CD4-positive, alpha-beta T cell treated with Interleukin-10 for 1 hour (primary cell): ENCODE results near the gene ARRDC5.
"Not testable (repeated sequence)": the region's sequence is repeated elsewhere in the genome, so short reads cannot be mapped to it uniquely, and the experiment has no call there.

ENCODE experiments used
- DNase-seq: peaks from one replicate; pipeline ENCODE4 v3.0.0-alpha.2; 2020

Gene ARRDC5

DNA sequence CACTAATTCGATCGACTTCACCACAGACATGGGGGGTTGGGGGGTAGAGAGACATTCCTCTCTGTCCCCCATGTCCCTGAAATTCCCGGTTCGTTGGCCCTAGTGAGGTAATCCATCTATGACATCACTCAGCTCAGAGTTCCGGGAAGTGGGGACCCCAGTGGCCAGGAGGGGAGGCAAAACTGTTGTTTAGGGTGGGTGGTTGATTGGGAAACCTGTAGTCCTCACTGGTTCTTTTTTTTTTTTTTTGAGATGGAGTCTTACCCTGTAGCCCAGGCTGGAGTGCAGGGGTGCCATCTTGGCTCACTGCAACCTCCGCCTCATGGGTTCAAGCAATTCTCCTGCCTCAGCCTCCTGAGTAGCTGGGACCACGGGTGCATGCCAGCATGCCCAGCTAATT lies at the start of gene ARRDC5:
Gene ARRDC5, minus strand, starts transcription at position 101 of the 400 bp plus-strand sequence. Its CDS starts 71 bp downstream, at position 30.
- no peak for DNase-seq

DNA sequence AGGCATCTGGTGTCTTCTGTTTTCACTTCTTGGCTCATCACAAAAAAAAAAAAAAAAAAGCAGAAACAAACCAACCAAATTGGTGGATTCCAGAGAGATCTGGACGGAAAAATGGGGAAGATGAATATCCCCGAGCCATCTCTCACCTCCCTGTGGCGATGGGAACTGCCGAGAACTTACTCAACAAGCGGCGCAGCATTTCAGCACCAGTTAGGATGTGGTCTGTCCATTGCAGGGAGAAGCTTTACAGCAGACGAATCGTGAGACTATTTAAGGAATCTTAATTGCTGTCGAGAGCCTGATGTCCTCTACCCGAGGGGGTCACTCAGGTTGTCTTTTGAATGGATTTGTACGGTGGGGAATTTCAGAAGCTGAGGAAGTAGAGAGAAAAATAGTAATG lies 49.0 kb upstream of the ARRDC5 start:
- DNase-seq, result no peak

DNA sequence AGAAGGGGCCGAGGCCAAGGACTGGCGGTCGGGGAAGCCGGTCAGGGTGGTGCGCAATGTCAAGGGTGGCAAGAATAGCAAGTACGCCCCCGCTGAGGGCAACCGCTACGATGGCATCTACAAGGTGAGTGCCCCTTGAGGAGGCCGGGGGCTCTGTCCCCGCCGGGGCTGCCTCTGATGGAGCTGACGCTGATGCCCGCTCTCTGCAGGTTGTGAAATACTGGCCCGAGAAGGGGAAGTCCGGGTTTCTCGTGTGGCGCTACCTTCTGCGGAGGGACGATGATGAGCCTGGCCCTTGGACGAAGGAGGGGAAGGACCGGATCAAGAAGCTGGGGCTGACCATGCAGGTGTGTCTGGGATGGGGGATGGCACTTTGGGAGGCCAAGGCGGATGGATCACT lies 48.0 kb upstream of the ARRDC5 start:
- DNase-seq, result not testable (repeated sequence)

DNA sequence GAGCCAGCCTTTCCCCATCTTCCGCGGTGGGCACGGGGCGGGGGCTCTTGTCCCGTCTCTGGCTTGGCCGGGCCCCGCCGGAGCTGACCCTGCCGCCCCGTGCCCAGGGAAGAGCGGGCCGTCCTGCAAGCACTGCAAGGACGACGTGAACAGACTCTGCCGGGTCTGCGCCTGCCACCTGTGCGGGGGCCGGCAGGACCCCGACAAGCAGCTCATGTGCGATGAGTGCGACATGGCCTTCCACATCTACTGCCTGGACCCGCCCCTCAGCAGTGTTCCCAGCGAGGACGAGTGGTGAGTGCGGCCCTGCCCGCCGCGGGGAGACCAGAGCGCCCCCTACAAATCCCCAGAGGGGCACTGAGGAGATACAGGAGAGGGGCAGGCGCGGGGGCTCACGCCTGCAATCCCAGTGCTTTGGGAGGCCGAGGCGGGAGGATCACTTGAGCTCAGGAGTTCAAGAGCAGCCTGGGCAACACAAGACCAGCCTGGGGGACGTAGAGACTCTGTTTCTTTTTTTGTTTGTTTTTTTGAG lies 39.0 kb upstream of the ARRDC5 start:
- not testable (repeated sequence) for DNase-seq

DNA sequence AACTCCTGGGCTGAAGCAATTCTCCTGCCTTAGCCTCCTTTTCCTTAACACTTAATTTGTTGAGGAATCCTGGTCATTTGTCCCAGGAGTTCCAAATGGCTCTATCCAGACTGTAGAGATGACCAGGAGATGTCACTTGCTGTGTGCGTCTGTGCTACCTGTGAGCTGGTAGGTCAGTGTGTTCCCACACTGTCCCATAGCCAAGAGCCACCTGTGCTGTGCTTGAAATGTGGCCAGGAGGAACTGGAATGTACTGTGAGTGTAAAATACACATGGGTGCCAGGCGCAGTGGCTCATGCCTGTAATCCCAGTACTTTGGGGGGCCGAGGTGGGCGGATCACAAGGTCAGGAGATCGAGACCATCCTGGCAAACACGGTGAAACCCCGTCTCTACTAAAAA lies 36.8 kb upstream of the ARRDC5 start:
- DNase-seq, result no peak

DNA sequence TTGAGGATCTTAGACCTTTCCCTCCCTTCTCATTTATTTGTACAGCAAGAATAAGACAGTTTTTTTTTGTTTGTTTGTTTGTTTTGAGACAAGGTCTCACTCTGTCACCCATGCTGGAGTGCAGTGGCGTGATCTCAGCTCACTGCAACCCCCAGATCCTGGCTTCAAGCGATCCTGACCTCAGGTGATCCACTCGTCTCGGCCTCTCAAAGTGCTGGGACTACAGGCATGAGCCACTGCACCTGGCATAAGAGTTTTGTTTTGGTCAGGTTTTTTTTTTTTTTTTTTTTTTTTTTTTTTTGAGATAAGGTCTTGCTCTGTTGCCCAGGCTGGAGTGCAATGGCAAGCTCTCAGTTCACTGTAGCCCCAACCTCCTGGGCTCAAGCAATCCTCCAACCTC lies 35.8 kb upstream of the ARRDC5 start:
- not testable (repeated sequence) for DNase-seq

DNA sequence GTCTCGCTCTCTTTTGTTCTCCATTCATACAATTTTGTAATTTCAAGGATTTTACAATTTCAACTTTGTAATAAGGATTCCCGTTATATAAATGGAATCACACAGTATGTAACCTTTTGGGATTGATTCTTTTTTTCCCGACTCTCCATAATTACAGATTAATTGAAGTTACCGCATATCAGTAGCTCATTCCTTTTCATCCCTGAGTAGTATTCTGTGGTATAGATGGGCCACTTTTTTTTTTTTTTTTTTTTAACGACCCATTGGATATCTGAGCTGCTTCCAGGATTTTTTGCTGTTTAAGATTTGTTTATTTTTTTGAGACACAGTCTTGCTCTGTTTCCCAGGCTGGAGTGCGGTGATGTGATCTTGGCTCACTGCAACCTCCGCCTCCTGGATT lies 34.4 kb upstream of the ARRDC5 start:
- no peak for DNase-seq

DNA sequence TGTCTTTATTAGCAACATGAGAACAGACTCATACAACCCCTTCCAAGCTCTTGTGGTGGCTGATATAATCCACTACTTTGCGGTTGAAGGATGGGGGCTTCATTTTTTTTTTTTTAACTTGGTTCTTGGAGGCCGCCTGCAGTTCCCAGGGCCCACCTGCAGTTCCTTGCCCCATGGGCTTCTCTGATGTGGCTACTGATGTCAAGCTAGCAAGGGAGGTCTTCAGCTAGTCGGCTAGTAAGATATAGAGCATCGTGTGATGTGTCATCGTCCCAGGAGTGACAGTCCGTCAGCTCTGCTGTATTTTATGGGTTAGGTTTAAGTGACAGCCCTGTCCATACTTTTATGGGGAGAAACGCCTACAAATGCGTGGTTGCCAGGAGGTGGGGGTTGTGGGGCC lies 32.7 kb upstream of the ARRDC5 start:
- DNase-seq, result no peak

DNA sequence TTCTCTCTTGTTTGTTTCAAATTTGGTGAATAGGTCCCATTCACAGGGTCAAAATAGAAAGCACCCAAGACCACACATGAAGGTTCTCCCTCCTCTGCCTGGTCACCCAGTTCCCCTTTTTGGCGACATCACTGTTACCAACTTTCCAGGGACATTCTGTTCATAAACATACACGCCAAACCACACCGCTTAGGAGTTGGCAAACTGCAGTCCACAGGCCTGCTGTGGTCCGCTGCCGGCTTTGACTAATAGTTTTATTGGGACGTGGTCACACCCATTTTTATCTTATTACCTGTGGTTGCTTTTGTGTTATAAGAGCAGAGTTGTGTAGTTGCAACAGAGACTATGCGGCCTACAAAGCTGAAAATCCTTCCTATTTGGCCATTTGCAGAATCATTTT lies 30.8 kb upstream of the ARRDC5 start:
- DNase-seq, result no peak

DNA sequence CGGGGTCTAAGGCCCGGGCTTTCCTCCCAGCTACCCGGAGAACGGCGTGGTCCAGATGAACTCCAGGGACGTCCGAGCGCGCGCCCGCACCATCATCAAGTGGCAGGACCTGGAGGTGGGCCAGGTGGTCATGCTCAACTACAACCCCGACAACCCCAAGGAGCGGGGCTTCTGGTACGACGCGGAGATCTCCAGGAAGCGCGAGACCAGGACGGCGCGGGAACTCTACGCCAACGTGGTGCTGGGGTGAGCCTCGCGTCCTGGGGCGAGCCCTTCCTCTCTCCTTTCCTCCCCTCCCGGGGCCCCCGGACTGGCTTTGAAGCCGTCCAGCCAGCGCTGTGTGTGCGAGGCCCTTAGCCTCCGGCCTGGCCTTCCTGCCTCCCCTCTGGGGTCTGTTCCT lies 30.0 kb upstream of the ARRDC5 start:
- DNase-seq, result no peak

DNA sequence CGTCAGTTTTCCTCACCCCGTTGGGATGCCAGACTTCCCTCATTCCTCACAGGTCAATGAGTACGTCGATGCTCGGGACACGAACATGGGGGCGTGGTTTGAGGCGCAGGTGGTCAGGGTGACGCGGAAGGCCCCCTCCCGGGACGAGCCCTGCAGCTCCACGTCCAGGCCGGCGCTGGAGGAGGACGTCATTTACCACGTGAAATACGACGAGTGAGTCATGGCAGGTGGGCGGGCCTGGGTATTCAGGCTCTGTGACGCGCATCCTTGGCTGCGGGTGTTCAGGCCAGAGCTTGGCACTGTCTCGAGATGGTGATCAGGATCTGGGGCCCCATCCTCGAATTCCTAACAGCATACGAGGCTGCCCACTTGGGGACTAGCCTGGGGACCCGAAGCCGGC lies 28.0 kb upstream of the ARRDC5 start:
- DNase-seq, result no peak

DNA sequence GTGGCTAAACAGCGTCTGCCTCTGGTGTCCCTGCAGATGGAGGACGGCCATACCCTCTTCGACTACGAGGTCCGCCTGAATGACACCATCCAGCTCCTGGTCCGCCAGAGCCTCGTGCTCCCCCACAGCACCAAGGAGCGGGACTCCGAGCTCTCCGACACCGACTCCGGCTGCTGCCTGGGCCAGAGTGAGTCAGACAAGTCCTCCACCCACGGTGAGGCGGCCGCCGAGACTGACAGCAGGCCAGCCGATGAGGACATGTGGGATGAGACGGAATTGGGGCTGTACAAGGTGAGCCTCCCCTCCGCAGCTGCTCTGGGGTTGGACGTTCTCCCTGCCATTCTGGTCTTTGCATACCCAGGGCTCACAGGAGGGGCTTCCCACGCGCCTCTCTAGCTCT lies 26.5 kb upstream of the ARRDC5 start:
- DNase-seq, result no peak

DNA sequence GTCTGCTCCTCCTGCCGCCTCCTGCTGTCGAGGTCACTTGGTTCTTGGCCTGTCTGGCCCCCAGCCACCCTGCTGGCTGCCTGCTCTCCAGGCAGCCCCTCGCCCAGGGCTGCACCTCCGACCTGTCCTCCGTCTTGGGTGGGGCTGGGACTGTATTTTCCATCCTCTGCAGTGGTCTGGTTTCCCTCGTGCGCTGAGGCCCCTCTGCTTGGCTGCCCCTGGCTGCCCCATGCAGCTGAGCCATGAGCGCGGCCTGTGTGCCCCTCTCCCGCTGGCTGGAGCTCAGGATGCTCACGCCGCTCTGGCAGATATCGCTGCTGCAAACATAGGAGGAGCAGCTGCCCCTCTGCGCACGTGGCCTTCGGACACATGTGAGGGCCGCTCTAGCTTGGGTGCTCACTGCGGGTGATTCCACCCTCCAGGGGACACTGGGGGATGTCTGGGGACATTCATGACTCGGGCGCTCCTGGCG lies 20.6 kb upstream of the ARRDC5 start:
- no peak for DNase-seq

DNA sequence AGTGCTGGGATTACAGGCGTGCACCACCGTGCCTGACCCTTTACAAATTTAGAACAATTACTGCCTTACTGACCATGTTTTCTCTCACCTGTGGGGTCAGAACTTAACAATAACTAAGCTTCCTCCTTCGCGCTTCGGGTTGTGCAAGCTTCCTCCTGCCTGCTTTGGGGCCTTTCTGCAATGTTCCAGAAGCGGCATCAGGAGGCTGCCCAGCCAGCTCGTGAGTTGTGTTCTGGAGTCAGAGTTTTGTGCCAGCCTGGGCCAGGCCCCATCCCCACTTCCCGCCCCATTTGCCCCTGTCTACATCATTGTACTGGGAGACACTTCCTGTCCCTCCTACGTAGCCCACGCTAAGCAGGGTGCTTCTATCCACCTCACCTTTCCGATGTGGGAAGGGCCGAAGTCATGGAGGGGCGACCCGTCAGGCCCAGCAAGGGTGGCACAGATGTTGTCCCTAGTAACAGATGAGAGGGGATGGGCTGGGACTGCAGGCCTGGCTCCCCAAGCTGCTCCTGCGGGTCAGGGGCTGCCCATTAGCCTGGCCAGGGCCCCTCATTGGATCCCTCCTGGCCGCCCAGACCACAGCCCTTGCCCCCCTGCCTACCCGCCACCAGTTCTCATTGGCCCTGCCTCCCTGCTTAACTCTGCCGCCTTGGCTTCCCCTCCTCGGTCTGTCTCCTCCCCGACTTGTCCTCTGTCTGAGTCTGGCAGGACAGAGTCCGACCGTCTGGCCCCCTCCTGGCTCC lies 20.0 kb upstream of the ARRDC5 start:
- DNase-seq, result no peak

DNA sequence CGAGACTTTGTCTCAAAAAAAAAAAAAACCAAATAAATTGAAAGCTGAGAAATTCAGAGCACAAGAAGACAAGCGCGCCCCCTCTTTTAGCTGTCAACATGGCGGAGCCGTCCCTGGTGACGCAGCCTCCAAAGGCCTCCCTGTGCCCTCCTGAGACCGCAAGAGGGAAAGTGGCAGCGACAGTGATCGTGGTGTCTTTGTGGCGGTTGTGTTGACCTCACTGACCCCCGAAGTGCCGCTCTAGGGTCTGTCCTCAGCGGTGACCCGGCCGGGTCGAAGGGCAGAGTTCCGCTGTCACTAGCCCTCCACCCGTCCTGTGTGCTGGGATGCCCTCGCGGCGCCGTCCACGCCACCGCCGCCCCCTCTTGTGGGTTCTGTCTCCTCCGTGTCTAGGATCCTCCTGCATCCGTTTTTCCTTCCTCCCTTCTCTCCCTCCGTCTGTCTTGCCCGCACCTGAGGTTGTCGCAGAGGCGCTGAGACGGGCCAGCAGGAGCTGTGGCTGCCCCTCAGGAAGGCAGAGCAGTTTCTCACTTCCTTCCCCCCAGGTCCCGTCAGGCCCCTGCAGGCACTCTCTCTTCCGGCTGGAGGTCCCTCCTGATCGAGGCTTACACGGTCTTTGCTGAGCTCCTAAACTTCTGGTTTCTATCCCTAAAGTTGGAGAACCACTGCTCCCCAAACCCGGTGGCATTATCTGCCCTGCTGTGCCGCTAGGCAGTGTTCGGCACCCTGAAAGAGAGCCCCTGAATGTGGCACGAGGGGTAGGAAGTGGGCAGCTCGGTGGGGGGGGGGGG lies 13.8 kb upstream of the ARRDC5 start:
- peak; percentile 50 for DNase-seq

DNA sequence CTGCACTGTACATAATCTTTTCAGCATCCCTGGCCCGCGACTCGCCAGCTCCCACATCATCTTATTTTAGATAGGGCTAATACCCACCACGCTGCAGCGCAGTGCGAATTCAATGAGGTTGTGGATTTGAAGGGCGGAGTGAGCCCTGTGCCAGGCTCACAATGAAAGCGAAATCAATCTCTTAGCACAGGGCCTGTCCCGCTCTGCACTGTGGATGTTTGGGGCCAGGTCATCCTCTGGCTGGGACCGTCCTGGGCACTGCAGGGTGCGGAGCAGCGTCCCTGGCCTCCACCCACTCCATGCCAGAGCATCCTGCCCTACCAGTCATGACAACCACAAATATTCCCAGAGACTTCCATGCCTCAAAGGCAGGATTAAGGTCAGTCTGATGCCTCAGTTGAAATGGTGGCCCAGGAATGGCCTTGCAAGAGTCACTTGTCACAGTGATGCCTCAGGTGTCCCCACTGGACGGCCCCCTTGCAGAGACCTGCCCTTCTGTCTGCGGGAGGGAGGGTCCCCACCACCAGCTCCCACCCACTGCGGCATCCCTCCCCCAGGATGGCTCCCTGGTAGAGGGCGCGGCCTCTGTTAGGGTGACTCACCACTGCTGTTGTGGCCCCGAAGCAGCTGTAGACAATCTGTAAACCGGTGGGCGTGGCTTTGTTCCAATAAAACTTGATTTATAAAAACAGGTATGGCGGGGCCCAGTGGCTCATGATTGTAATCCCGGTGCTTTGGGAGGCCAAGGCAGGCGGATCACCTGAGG lies 12.2 kb upstream of the ARRDC5 start:
- peak; percentile 80 for DNase-seq

DNA sequence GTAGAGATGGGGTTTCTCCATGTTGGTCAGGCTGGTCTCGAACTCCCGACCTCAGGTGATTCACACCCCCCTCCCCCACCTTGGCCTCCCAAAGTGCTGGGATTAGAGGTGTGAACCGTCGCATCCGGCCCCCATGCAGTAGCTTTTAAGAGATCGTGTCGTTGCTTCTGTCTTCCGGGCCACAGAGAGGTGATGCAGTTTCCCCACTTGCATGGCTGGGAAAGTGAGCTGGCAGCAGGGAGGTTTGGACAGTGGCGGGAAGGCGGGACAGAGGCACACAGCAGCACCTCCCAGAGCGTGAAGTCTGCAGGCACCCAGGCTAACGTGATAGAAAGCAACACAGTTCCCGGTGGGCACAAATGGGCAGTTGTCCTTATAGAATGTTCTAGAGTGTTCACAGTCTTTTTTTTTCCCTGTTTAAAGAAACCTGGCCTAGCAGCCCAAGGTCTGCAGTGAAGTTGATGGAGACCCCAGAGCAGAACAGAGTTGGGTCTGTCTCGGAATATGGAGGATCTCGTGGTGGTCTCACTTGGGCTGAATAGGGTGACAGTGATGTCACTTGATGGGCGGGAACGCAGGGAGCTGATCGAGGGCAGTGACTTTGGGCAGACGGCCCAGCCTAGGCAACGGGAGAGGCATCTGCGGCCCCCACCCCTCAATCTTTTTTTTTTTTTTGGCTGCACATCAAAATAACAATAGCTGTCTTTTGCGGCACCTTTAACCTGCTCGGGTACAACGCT lies 11.5 kb upstream of the ARRDC5 start:
- peak; percentile 61 for DNase-seq

DNA sequence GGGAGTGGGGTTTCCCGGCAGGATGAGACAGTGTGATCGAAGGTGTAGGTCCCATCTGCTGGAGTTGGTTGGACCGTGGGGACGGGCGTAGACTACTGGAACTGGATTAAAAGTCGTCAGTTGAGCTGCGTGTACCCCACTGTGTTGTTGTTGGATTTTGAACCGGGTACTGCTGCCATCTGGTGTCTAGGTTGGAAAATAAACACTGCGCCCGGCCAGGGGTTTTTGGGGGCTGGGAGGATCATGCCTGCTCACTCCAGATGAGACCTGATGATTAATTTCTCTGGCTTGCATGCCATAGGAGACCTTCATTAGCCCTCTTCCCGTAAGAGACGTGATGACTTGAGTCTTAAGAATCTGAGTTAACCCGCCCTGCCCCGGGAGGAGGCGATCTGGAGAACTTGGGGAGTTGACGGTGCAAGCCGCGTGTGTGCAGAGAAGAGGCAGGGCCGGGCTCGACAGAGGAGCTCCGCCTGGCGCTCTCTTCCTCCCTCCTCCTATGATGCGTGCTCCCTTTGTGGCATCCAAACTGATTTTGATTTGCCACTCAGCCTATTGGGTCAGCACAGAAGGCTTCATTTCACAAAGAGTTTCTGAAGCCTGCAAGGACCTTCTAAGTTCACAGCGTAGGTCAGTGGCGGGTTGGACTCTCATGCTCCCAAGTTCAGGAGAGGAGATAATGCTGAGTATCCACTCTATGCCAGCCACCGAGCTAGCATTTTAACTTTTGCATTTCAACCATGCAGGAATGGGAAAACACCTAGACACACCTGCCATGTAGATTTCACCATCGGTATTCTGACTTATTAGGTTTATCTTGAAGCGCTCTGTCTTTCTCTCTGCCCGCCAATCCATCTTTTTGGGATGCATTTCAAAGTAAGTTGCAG lies 9.3 kb upstream of the ARRDC5 start:
- peak; percentile 80 for DNase-seq

DNA sequence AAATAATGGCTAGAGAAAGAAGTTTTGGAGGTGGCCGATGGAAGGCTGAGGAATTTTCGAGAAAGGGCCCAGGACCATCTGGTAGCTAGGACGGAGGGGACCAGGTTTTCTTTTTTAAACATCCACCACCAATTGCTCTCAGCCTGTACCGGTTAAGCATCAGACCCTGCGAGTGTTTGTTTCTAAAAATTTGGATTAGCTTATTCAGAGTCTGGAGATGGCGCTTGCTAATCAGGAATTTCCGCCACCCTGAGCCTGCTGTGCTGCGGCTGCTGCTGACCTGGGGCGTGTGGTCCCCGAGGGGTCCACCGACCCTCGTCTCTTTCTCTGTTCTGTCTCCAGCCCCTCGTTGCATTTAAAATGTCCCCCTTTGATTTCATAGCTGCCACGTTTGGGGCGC lies 8.6 kb upstream of the ARRDC5 start:
- no peak for DNase-seq

DNA sequence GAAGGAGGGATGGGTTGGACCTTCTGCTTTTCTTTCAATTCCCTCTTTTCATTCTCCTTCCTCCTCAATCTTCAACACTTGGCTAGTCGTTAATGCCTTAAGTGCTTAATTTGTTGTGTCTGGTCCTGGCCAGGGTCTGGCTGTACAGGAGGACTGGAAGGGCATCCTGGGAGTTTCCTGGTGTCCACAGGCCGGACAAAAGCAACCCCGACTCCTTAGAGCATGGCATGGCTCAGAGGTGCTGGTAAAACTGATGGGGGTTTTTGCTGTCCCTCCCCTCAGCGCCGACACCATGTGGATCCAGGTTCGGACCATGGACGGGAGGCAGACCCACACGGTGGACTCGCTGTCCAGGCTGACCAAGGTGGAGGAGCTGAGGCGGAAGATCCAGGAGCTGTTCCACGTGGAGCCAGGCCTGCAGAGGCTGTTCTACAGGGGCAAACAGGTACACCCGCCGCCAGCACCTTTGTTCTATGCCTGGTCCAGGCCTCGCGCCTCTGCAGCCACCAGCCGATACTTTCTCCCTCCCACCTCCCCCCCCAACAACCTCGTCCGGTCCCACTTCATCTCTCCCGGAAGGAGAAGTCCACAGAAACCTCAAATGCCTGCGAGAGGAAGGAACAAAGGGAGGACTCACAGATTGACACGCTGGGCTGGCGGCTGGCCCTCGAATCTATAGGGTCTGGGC lies 8.0 kb upstream of the ARRDC5 start:
- peak; percentile 41 for DNase-seq
